Neural cell (in vitro differentiated cells): ENCODE data around the gene ADAMTS16. TPM values are rescaled to one million over a fixed set of nuclear protein-coding genes. Genes with fewer than 3 reads are reported as not detected.

Experiments
- H2AFZ ChIP-seq: fragments of 200-600, 300-800 bp; sonication (generic), shearing (Covaris generic); 2 replicates; pipeline ENCODE4 v1.6.0; 2014; ENCODE audit warnings: low read depth, mild to moderate bottlenecking, antibody characterized with exemption, low read length, moderate library complexity
- H3F3A ChIP-seq: fragments of 200-600 bp; shearing (Covaris generic); 2 replicates; pipeline ENCODE4 v1.6.1; 2016; ENCODE audit warnings: mild to moderate bottlenecking, moderate library complexity, mixed read lengths, antibody characterized with exemption, low read length; ENCODE audit not compliant: insufficient read depth, poor library complexity, severe bottlenecking
- H3K27ac ChIP-seq: fragments of 200-600, 300-800 bp; sonication (generic), shearing (Covaris generic); 2 replicates; pipeline ENCODE4 v1.5.1; 2014; ENCODE audit warnings: mild to moderate bottlenecking, low read length, moderate library complexity
- H3K27me3 ChIP-seq: fragments of 300-800, 200-600 bp; sonication (generic), shearing (Covaris generic); 2 replicates; pipeline ENCODE4 v1.6.0; 2014; ENCODE audit warnings: mild to moderate bottlenecking, low read depth, low read length, moderate library complexity; ENCODE audit not compliant: insufficient read depth
- H3K36me3 ChIP-seq: fragments of 300-800, 200-600 bp; sonication (generic), shearing (Covaris generic); 2 replicates; pipeline ENCODE4 v1.5.1; 2014; ENCODE audit warnings: mild to moderate bottlenecking, antibody characterized with exemption, low read length, moderate library complexity; ENCODE audit not compliant: insufficient read depth
- H3K4me2 ChIP-seq: fragments of 300-800, 200-600 bp; sonication (generic), shearing (Covaris generic); 2 replicates; pipeline ENCODE4 v1.6.0; 2014; ENCODE audit warnings: mild to moderate bottlenecking, low read length
- H3K4me3 ChIP-seq: fragments of 300-800, 200-600 bp; sonication (generic), shearing (Covaris generic); 2 replicates; pipeline ENCODE4 v1.5.1; 2014; ENCODE audit warnings: mild to moderate bottlenecking, low read length, moderate library complexity
- H3K79me2 ChIP-seq: fragments of 200-600 bp; shearing (Covaris generic); replicated peaks from 2 replicates; pipeline ENCODE4 v1.6.0; 2014; ENCODE audit warnings: mild to moderate bottlenecking, low read length, moderate library complexity; ENCODE audit not compliant: insufficient read depth
- H3K9ac ChIP-seq: fragments of 300-800, 200-600 bp; sonication (generic), shearing (Covaris generic); 2 replicates; pipeline ENCODE4 v1.6.1; 2016; ENCODE audit warnings: mild to moderate bottlenecking, low read length, mixed read lengths
- H3K9me2 ChIP-seq: fragments of 200-600 bp; shearing (Covaris generic); 2 replicates; pipeline ENCODE4 v1.6.1; 2016; ENCODE audit warnings: mild to moderate bottlenecking, low read length, mixed read lengths; ENCODE audit not compliant: insufficient read depth
- H3K9me3 ChIP-seq: fragments of 200-600, 300-800 bp; sonication (generic), shearing (Covaris generic); 2 replicates; pipeline ENCODE4 v1.6.1; 2016; ENCODE audit warnings: mild to moderate bottlenecking, mixed run types, low read length, moderate library complexity, mixed read lengths
- H4K20me1 ChIP-seq: fragments of 200-600 bp; shearing (Covaris generic); 2 replicates; pipeline ENCODE4 v1.6.1; 2016; ENCODE audit warnings: mild to moderate bottlenecking, mixed run types; ENCODE audit not compliant: insufficient read depth
- CTCF ChIP-seq: fragments of 450-650 bp; IDR thresholded peaks from 2 replicates; pipeline ENCODE4 v1.5.1; 2014; ENCODE audit warnings: antibody characterized with exemption, mild to moderate bottlenecking, moderate library complexity; ENCODE audit not compliant: poor library complexity, severe bottlenecking
- EP300 ChIP-seq: fragments of 450-650 bp; conservative IDR thresholded peaks from 2 replicates; pipeline ENCODE4 v1.6.1; 2014; ENCODE audit warnings: antibody characterized with exemption, mild to moderate bottlenecking, moderate library complexity; ENCODE audit not compliant: poor library complexity, severe bottlenecking
- EZH2 ChIP-seq: fragments of 200-600, 300-800 bp; shearing (Covaris generic), sonication (generic); IDR thresholded peaks from 2 replicates; pipeline ENCODE4 v1.6.1; 2014; ENCODE audit warnings: antibody characterized with exemption, low read length, borderline replicate concordance, mild to moderate bottlenecking; ENCODE audit not compliant: insufficient read depth, poor library complexity, severe bottlenecking
- MXI1 ChIP-seq: fragments of 450-650 bp; conservative IDR thresholded peaks from 2 replicates; pipeline ENCODE4 v1.6.1; 2014; ENCODE audit warnings: antibody characterized with exemption, mild to moderate bottlenecking; ENCODE audit not compliant: poor library complexity, severe bottlenecking
- POLR2AphosphoS5 ChIP-seq: IDR thresholded peaks from 2 replicates; pipeline ENCODE4 v1.6.1; 2012
- RAD21 ChIP-seq: fragments of 450-650 bp; conservative IDR thresholded peaks from 2 replicates; pipeline ENCODE4 v1.6.1; 2014; ENCODE audit warnings: antibody characterized with exemption, mild to moderate bottlenecking, moderate library complexity
- REST ChIP-seq: IDR thresholded peaks from 2 replicates; pipeline ENCODE4 v1.6.1; 2012; ENCODE audit warnings: borderline replicate concordance
- SMC3 ChIP-seq: fragments of 450-650 bp; conservative IDR thresholded peaks from 2 replicates; pipeline ENCODE4 v1.6.1; 2014; ENCODE audit warnings: antibody characterized with exemption, mild to moderate bottlenecking, moderate library complexity; ENCODE audit not compliant: poor library complexity
- TAF1 ChIP-seq: IDR thresholded peaks from 2 replicates; pipeline ENCODE4 v1.6.1; 2012; ENCODE audit warnings: low read depth
- polyA minus RNA-seq: library from RNA; depleted of rRNA, polyadenylated mRNA; stranded (reverse); fragments of >200 nt; gene quantifications from 2 replicates; pipeline ENCODE4 v1.2.3, GENCODE V29; 2014
- polyA plus RNA-seq: library from polyadenylated mRNA; depleted of rRNA; stranded (reverse); fragments of >200 nt; gene quantifications from 2 replicates; pipeline ENCODE4 v1.2.3, GENCODE V29; 2014

ADAMTS16 gene
- 0.92 and 1.3 TPM in 2 replicates for polyA plus RNA-seq
- polyA minus RNA-seq, result 2.5 and 2.9 TPM in 2 replicates

- H3K4me3 ChIP-seq, result peak within 1 kb of the TSS; percentile 94
- peak within 1 kb of the TSS; percentile 64 for H3K9ac ChIP-seq
- H3K79me2 ChIP-seq, result no peaks in the 10 kb centered on the region
- no peaks in the 10 kb centered on the region for H3K9me2 ChIP-seq
- peaks cover 25% of the 10 kb centered on the region for H3K27me3 ChIP-seq
- H3K9me3 ChIP-seq, result no peaks in the 10 kb centered on the region
- TF ChIP-seq POLR2AphosphoS5, result peak; percentile 46
- peak; percentile 53 for TF ChIP-seq MXI1
- TF ChIP-seq REST, result no peak
- peak; percentile 2 for TF ChIP-seq TAF1
- no peak within 1 kb of the TSS for H3K27ac ChIP-seq
- no peaks in the 10 kb centered on the region for H3K36me3 ChIP-seq
- peak within 1 kb of the TSS; percentile 46 for H3K4me2 ChIP-seq
- no peaks in the 10 kb centered on the region for H4K20me1 ChIP-seq
- H2AFZ ChIP-seq, result peak within 1 kb of the TSS; percentile 33
- H3F3A ChIP-seq, result no peaks in the 10 kb centered on the region
Observed at GRCh38 chr5:5139777-5140478, at the start of gene ADAMTS16. Gene ADAMTS16, plus strand, starts transcription at chr5:5140330. Its CDS starts 138 bp downstream, at chr5:5140468.

- H3K9me2 ChIP-seq, result no peaks in the 10 kb centered on the region
- no peaks in the 10 kb centered on the region for H3K9me3 ChIP-seq
- no peak overlapping the region for H2AFZ ChIP-seq
- no peak overlapping the region for H3K27ac ChIP-seq
- no peak for TF ChIP-seq CTCF
- TF ChIP-seq SMC3, result no peak
- no peak for TF ChIP-seq TAF1
- no peak for TF ChIP-seq REST
- no peak for TF ChIP-seq EZH2
- TF ChIP-seq EP300, result no peak
- no peak for TF ChIP-seq RAD21
- TF ChIP-seq POLR2AphosphoS5, result no peak
- TF ChIP-seq MXI1, result no peak
- H3K4me2 ChIP-seq, result no peak overlapping the region
- no peak overlapping the region for H3K4me3 ChIP-seq
- no peaks in the 10 kb centered on the region for H4K20me1 ChIP-seq
- H3K79me2 ChIP-seq, result no peaks in the 10 kb centered on the region
- no peaks in the 10 kb centered on the region for H3K27me3 ChIP-seq
- no peaks in the 10 kb centered on the region for H3K36me3 ChIP-seq
- no peaks in the 10 kb centered on the region for H3F3A ChIP-seq
- no peak overlapping the region for H3K9ac ChIP-seq
Observed at GRCh38 chr5:5092149-5092548, 48.0 kb upstream of the ADAMTS16 start.
